Measurements from ENCODE around the gene AOAH. TPM values are rescaled to one million over a fixed set of nuclear protein-coding genes. Genes with fewer than 3 reads are reported as not detected.

Gene AOAH
- total RNA-seq, 2 donors from 2014 or later = 2.5 to 7.2 TPM

GRCh38 chr7:36668080-36668479 is 56.2 kb downstream of the AOAH start:
- Histone ChIP-seq H3K9me3 (no peaks in the 10 kb centered on the region), H3K4me1 (no peaks in the 10 kb centered on the region), H3K4me3 (no peak overlapping the region), H3K27me3 (no peaks in the 10 kb centered on the region), H3K27ac (no peak overlapping the region), H3K36me3 (no peaks in the 10 kb centered on the region)
- no peak for DNase-seq (ENCODE audit: low spot score)
- TF ChIP-seq CTCF (IDR thresholded peaks at IDR 0.05) = no peak

DNA sequence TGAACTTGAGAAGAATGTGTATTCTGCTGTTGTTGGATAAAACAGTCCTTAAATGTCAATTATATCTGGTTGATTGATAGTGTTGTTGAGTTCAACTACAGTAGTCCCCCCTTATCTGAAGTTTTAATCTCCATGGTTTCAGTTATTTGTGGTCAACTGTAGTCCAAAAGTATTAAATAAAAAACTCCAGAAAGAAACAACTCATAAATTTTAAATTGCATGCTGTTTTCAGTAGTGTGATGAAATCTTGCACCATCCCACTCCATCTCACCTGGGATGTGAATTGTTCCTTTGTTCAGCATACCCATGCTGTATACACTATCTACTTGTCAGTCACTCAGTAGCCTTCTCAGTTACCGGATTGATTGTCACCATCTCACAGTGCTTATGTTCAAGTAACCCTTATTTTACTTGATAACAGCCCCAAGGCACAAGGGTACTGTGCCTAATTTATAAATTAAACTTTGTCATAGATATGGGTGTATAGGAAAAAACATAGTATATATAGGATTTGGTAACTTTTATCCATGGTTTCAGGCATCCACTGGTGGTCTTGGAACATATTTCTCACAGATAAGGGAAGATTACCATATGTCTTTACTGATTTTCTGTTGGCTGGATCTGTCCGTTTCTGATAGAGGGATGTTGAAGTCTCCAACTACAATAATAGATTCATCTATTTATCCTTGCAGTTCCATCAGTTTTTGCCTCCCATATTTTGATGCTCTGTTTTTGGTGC is 57.1 kb downstream of the AOAH start:
- H3K4me3 ChIP-seq = no peak overlapping the region
- H3K27me3 ChIP-seq = no peaks in the 10 kb centered on the region
- no peak overlapping the region for H3K27ac ChIP-seq
- no peak for DNase-seq (ENCODE audit: low spot score)
- H3K9me3 ChIP-seq = no peaks in the 10 kb centered on the region
- no peak for TF ChIP-seq CTCF (IDR thresholded peaks at IDR 0.05)
- H3K36me3 ChIP-seq = no peaks in the 10 kb centered on the region
- no peaks in the 10 kb centered on the region for H3K4me1 ChIP-seq

DNA sequence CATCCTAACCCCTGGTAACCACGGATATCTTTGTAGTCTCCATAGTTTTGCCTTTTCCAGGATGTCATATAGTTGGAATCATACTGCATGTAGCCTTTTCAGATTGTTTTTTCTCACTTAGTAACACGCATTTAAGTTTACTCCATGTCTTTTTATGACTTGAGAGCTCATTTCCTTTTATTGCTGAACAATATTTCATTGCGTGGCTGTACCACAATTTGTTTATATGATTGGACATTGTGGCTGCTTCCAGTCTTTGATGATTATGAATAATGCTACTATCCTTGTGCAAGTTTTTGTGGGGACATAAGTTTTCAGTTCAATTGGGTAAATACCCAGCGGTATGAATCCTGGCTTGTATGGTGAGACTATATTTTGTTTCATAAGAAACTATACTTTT is 60.8 kb downstream of the AOAH start:
- Histone ChIP-seq H3K27ac (no peak overlapping the region), H3K4me1 (no peaks in the 10 kb centered on the region), H3K9me3 (no peaks in the 10 kb centered on the region), H3K4me3 (no peak overlapping the region), H3K36me3 (no peaks in the 10 kb centered on the region), H3K27me3 (no peaks in the 10 kb centered on the region)
- no peak for DNase-seq (ENCODE audit: low spot score)
- TF ChIP-seq CTCF (IDR thresholded peaks at IDR 0.05) = no peak

GRCh38 chr7:36661135-36661840 is 63.0 kb downstream of the AOAH start:
- Histone ChIP-seq H3K36me3 (no peaks in the 10 kb centered on the region), H3K9me3 (no peaks in the 10 kb centered on the region), H3K4me3 (no peak overlapping the region), H3K27me3 (no peaks in the 10 kb centered on the region), H3K27ac (no peak overlapping the region), H3K4me1 (no peaks in the 10 kb centered on the region)
- no peak for DNase-seq (ENCODE audit: low spot score)
- TF ChIP-seq CTCF (IDR thresholded peaks at IDR 0.05) = no peak

DNA sequence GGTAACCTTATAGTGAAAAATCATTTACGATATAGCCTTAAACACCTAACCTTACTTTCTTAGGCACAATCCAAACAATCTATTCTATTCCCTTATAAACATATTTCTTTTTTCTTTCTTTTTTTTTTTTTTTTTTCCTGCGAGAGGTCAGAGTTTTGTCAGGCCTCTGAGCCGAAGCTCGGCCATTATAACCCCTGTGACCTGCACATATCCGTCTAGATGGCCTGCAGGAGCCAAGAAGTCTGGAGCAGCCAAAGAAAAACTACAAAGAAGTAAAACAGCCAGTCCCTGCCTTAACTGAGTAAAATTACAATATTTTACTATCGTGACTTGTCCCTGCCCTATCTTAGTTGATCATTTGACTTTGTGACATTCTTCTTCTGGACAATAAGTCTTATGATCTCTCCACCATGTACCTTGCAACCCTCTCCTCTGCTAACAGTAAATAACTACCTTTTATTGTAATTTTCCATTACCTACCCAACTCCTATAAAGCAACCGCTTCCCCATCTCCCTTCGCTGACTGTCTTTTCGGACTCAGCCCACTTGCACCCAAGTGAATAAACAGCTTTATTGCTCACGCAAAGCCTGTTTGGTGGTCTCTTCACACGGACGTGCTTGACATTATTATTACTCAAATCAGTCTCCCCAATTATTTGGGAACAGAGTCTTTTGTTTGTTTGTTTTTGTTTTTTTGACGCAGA is 64.5 kb downstream of the AOAH start:
- TF ChIP-seq CTCF (IDR thresholded peaks at IDR 0.05) = no peak
- H3K27me3 ChIP-seq = no peaks in the 10 kb centered on the region
- H3K4me1 ChIP-seq = no peaks in the 10 kb centered on the region
- H3K27ac ChIP-seq = no peak overlapping the region
- H3K9me3 ChIP-seq = no peaks in the 10 kb centered on the region
- H3K36me3 ChIP-seq = no peaks in the 10 kb centered on the region
- H3K4me3 ChIP-seq = no peak overlapping the region
- DNase-seq (ENCODE audit: low spot score) = no peak
